ENCODE data around the gene NELL2. TPM values are rescaled to one million over a fixed set of nuclear protein-coding genes. Genes with fewer than 3 reads are reported as not detected.

The NELL2 gene
- total and polyA plus RNA-seq, 4 donors = 103 to 241 (median 127) TPM

GRCh38 chr12:44521702-44522101 lies 354.4 kb downstream of the NELL2 start:
- no peak overlapping the region for H3K27ac ChIP-seq (ENCODE audit: low read depth, low read length)
- DNase-seq (ENCODE audit: low read depth in 4 of 6, low spot score in 6 of 6) = no peak
- no peaks in the 10 kb centered on the region for H3K9me3 ChIP-seq (ENCODE audit: control insufficient read depth, insufficient read depth, low read length)
- no peaks in the 10 kb centered on the region for H3K4me1 ChIP-seq (ENCODE audit: control insufficient read depth, insufficient read depth, low read length)
- H3K36me3 ChIP-seq (ENCODE audit: control insufficient read depth, insufficient read depth, low read length) = no peaks in the 10 kb centered on the region
- H3K4me3 ChIP-seq (ENCODE audit: low read depth, low read length) = no peak overlapping the region
- 100% methylated on average over 1 of the region's 3 CpGs for WGBS (ENCODE audit: insufficient coverage)
- H3K27me3 ChIP-seq (ENCODE audit: control insufficient read depth, insufficient read depth, low read length) = no peaks in the 10 kb centered on the region

- no peaks in the 10 kb centered on the region for H3K4me1 ChIP-seq (ENCODE audit: control insufficient read depth, insufficient read depth, low read length)
- no peaks in the 10 kb centered on the region for H3K27me3 ChIP-seq (ENCODE audit: control insufficient read depth, insufficient read depth, low read length)
- no peaks in the 10 kb centered on the region for H3K36me3 ChIP-seq (ENCODE audit: control insufficient read depth, insufficient read depth, low read length)
- no peaks in the 10 kb centered on the region for H3K9me3 ChIP-seq (ENCODE audit: control insufficient read depth, insufficient read depth, low read length)
- H3K4me3 ChIP-seq (ENCODE audit: low read depth, low read length) = no peak overlapping the region
- no peak for DNase-seq (ENCODE audit: low read depth in 4 of 6, low spot score in 6 of 6)
- WGBS (ENCODE audit: insufficient coverage) = 86% methylated on average over 6 of the region's 6 CpGs
- no peak overlapping the region for H3K27ac ChIP-seq (ENCODE audit: low read depth, low read length)
Measured at GRCh38 chr12:44519931-44520330, 356.2 kb downstream of the NELL2 start.

GRCh38 chr12:44511289-44511688 lies 364.8 kb downstream of the NELL2 start:
- H3K27me3 ChIP-seq (ENCODE audit: control insufficient read depth, insufficient read depth, low read length) = no peaks in the 10 kb centered on the region
- no peak for DNase-seq (ENCODE audit: low read depth in 4 of 6, low spot score in 6 of 6)
- no peak overlapping the region for H3K4me3 ChIP-seq (ENCODE audit: low read depth, low read length)
- no peaks in the 10 kb centered on the region for H3K4me1 ChIP-seq (ENCODE audit: control insufficient read depth, insufficient read depth, low read length)
- no peak overlapping the region for H3K27ac ChIP-seq (ENCODE audit: low read depth, low read length)
- H3K36me3 ChIP-seq (ENCODE audit: control insufficient read depth, insufficient read depth, low read length) = no peaks in the 10 kb centered on the region
- no peaks in the 10 kb centered on the region for H3K9me3 ChIP-seq (ENCODE audit: control insufficient read depth, insufficient read depth, low read length)

DNA sequence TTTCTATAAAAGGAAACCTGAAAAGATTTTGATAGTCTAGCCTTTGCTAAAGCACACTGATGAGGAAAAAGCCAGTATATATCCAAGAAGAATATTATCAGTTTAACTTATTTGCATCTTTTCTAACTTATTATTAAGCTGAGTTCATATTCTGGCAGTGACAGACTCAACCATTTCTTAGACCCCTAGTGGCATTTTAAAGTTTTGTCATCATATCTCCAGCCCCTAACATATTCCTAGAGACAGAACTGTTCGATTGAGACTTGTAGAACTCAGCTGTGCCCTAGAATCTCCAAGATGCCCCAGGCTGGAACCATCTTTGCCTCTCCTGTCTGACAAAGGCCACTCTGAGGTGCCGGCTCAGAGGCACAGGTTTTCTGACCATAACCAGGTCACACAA lies 365.6 kb downstream of the NELL2 start:
- WGBS (ENCODE audit: insufficient coverage) = 93% methylated on average over 1 of the region's 2 CpGs
- no peaks in the 10 kb centered on the region for H3K36me3 ChIP-seq (ENCODE audit: control insufficient read depth, insufficient read depth, low read length)
- H3K27ac ChIP-seq (ENCODE audit: low read depth, low read length) = no peak overlapping the region
- no peaks in the 10 kb centered on the region for H3K9me3 ChIP-seq (ENCODE audit: control insufficient read depth, insufficient read depth, low read length)
- no peaks in the 10 kb centered on the region for H3K4me1 ChIP-seq (ENCODE audit: control insufficient read depth, insufficient read depth, low read length)
- no peak for DNase-seq (ENCODE audit: low read depth in 4 of 6, low spot score in 6 of 6)
- no peaks in the 10 kb centered on the region for H3K27me3 ChIP-seq (ENCODE audit: control insufficient read depth, insufficient read depth, low read length)
- H3K4me3 ChIP-seq (ENCODE audit: low read depth, low read length) = no peak overlapping the region

GRCh38 chr12:44510076-44510475 lies 366.0 kb downstream of the NELL2 start:
- Histone ChIP-seq H3K4me1 (ENCODE audit: control insufficient read depth, insufficient read depth, low read length) (no peaks in the 10 kb centered on the region), H3K36me3 (ENCODE audit: control insufficient read depth, insufficient read depth, low read length) (no peaks in the 10 kb centered on the region), H3K27ac (ENCODE audit: low read depth, low read length) (no peak overlapping the region), H3K27me3 (ENCODE audit: control insufficient read depth, insufficient read depth, low read length) (no peaks in the 10 kb centered on the region), H3K4me3 (ENCODE audit: low read depth, low read length) (no peak overlapping the region), H3K9me3 (ENCODE audit: control insufficient read depth, insufficient read depth, low read length) (no peaks in the 10 kb centered on the region)
- peak in 1 of 6 donors; percentile 33 for DNase-seq (ENCODE audit: low read depth in 4 of 6, low spot score in 6 of 6)
- WGBS (ENCODE audit: insufficient coverage) = 100% methylated on average over 2 of the region's 4 CpGs

DNA sequence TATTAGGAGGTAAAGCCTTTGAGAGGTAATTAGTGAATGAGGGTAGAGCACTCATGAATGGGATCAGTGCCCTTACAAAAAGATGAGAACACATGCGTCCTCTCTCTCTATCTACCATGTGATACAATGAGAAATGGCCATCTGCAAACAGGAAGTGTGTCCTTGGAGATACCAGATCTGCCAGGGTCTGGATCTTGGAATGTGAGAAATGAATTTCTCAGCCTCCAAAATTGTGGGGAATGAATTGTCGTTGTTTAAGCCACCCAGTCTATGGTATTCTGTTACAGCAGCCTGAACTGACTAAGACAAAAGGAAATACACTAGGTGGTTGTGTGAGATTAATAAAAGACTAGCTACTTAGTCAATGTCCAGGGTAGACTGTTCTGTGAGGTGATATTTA lies 366.6 kb downstream of the NELL2 start:
- no peak overlapping the region for H3K4me3 ChIP-seq (ENCODE audit: low read depth, low read length)
- no peaks in the 10 kb centered on the region for H3K27me3 ChIP-seq (ENCODE audit: control insufficient read depth, insufficient read depth, low read length)
- H3K36me3 ChIP-seq (ENCODE audit: control insufficient read depth, insufficient read depth, low read length) = no peaks in the 10 kb centered on the region
- H3K4me1 ChIP-seq (ENCODE audit: control insufficient read depth, insufficient read depth, low read length) = no peaks in the 10 kb centered on the region
- no peak overlapping the region for H3K27ac ChIP-seq (ENCODE audit: low read depth, low read length)
- no peak for DNase-seq (ENCODE audit: low read depth in 4 of 6, low spot score in 6 of 6)
- 88% methylated on average over 1 of the region's 2 CpGs for WGBS (ENCODE audit: insufficient coverage)
- no peaks in the 10 kb centered on the region for H3K9me3 ChIP-seq (ENCODE audit: control insufficient read depth, insufficient read depth, low read length)

DNA sequence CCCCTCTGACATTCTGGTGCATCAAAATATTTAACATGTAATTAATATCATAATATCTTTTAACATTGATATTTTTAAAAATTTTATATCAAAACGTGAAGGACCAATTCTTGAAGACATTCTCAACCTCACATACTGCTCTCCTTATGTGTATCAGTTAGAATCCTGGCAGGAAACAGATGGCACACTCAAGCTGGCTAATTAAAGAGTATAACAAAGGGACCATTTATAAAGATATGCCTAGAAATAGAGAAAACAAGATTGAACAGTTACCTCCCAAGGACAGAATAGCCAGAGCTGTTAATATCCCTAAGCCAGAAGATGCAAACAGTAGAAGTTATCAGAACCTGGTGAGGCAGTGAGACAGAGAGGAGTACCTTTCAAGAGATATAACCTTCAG lies 368.7 kb downstream of the NELL2 start:
- peaks cover 2% of the 10 kb centered on the region for H3K36me3 ChIP-seq (ENCODE audit: control insufficient read depth, insufficient read depth, low read length)
- no peaks in the 10 kb centered on the region for H3K27me3 ChIP-seq (ENCODE audit: control insufficient read depth, insufficient read depth, low read length)
- H3K9me3 ChIP-seq (ENCODE audit: control insufficient read depth, insufficient read depth, low read length) = no peaks in the 10 kb centered on the region
- H3K4me3 ChIP-seq (ENCODE audit: low read depth, low read length) = no peak overlapping the region
- no peaks in the 10 kb centered on the region for H3K4me1 ChIP-seq (ENCODE audit: control insufficient read depth, insufficient read depth, low read length)
- no CpG with 5 or more reads among the region's 1 CpG for WGBS (ENCODE audit: insufficient coverage)
- DNase-seq (ENCODE audit: low read depth in 4 of 6, low spot score in 6 of 6) = peak in 2 of 6 donors; percentile 51 to 57
- no peak overlapping the region for H3K27ac ChIP-seq (ENCODE audit: low read depth, low read length)

DNA sequence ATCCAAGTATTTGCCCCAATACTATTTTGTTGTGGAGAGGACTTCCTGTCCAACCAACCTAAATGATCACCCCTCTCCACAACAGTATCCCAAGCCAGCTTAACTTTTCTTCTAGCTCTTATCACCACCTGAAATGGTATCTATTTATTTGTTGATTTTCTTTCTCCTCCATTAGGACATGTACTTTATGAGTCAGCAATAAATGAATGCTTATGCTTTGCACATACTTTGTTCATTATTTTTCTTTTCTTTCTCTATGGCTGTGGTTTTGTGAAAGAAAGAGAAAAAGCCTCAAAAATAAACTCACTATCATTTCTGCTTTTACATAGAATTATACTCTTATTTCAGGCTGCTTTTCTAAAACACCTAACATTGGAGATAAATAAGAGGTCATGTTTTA lies 371.3 kb downstream of the NELL2 start:
- DNase-seq (ENCODE audit: low read depth in 4 of 6, low spot score in 6 of 6) = no peak
- Histone ChIP-seq H3K4me1 (ENCODE audit: control insufficient read depth, insufficient read depth, low read length) (no peaks in the 10 kb centered on the region), H3K4me3 (ENCODE audit: low read depth, low read length) (no peak overlapping the region), H3K36me3 (ENCODE audit: control insufficient read depth, insufficient read depth, low read length) (peaks cover 5% of the 10 kb centered on the region), H3K9me3 (ENCODE audit: control insufficient read depth, insufficient read depth, low read length) (no peaks in the 10 kb centered on the region), H3K27ac (ENCODE audit: low read depth, low read length) (no peak overlapping the region), H3K27me3 (ENCODE audit: control insufficient read depth, insufficient read depth, low read length) (no peaks in the 10 kb centered on the region)

- Histone ChIP-seq H3K27ac (ENCODE audit: low read depth, low read length) (no peak overlapping the region), H3K36me3 (ENCODE audit: control insufficient read depth, insufficient read depth, low read length) (peaks cover 5% of the 10 kb centered on the region), H3K27me3 (ENCODE audit: control insufficient read depth, insufficient read depth, low read length) (no peaks in the 10 kb centered on the region), H3K4me3 (ENCODE audit: low read depth, low read length) (no peak overlapping the region), H3K9me3 (ENCODE audit: control insufficient read depth, insufficient read depth, low read length) (no peaks in the 10 kb centered on the region), H3K4me1 (ENCODE audit: control insufficient read depth, insufficient read depth, low read length) (no peaks in the 10 kb centered on the region)
- DNase-seq (ENCODE audit: low read depth in 4 of 6, low spot score in 6 of 6) = no peak
Measured at GRCh38 chr12:44503329-44503728, 372.8 kb downstream of the NELL2 start.

- Histone ChIP-seq H3K4me1 (ENCODE audit: control insufficient read depth, insufficient read depth, low read length) (no peaks in the 10 kb centered on the region), H3K27me3 (ENCODE audit: control insufficient read depth, insufficient read depth, low read length) (no peaks in the 10 kb centered on the region), H3K9me3 (ENCODE audit: control insufficient read depth, insufficient read depth, low read length) (no peaks in the 10 kb centered on the region), H3K27ac (ENCODE audit: low read depth, low read length) (no peak overlapping the region), H3K4me3 (ENCODE audit: low read depth, low read length) (no peak overlapping the region), H3K36me3 (ENCODE audit: control insufficient read depth, insufficient read depth, low read length) (peaks cover 5% of the 10 kb centered on the region)
- 98% methylated on average over 10 of the region's 14 CpGs for WGBS (ENCODE audit: insufficient coverage)
- no peak for DNase-seq (ENCODE audit: low read depth in 4 of 6, low spot score in 6 of 6)
Measured at GRCh38 chr12:44502681-44503080, 373.4 kb downstream of the NELL2 start.
